Activated naive CD4-positive, alpha-beta T cell treated with anti-CD3 and anti-CD28 coated beads, Interleukin-2, amount 50 U/mL, for 72 hours (primary cell): ENCODE measurements around the gene COL4A1. TPM values are rescaled to one million over a fixed set of nuclear protein-coding genes. Genes with fewer than 3 reads are reported as not detected.
A peak's percentile ranks its signal among the peaks of the same experiment; 100 is the strongest.
"Not testable (repeated sequence)": the region's sequence is repeated elsewhere in the genome, so short reads cannot be mapped to it uniquely, and the experiment has no call there.

Source experiments
- ATAC-seq, 2 donors: fragments of 150-1000 bp; cut with Tn5 transposase; 2 replicates each; pipeline ENCODE4 v1.10.0; 2021; ENCODE audit warnings: mild to moderate bottlenecking in 2 of 2, moderate library complexity in 2 of 2
- DNase-seq, 2 donors: peaks; one replicate each; pipeline ENCODE4 v3.0.0; 2021 to 2022; ENCODE audit warnings: low spot score in 2 of 2
- H3K27ac Mint-ChIP-seq, 2 donors: one replicate each; pipeline ENCODE4 v1.8.0; 2022; ENCODE audit warnings: mild to moderate bottlenecking in 2 of 2, mixed read lengths in 2 of 2
- H3K36me3 Mint-ChIP-seq, 2 donors: one replicate each; pipeline ENCODE4 v1.8.0; 2022; ENCODE audit warnings: mixed read lengths in 2 of 2
- H3K9me3 Mint-ChIP-seq, 2 donors: one replicate each; pipeline ENCODE4 v1.8.0; 2022; ENCODE audit warnings: mixed read lengths in 2 of 2
- total RNA-seq, 2 donors: library from RNA; stranded (reverse); gene quantifications; one replicate each; pipeline ENCODE4 v1.2.3, GENCODE V29; 2022

The COL4A1 gene
- total RNA-seq, 2 donors from 2014 or later: 0.14 TPM; not detected in 1

- ATAC-seq (peak; percentile 69 to 71), DNase-seq (peak in 1 of 2 donors; percentile 72)
- Mint-ChIP-seq H3K9me3 (no peaks in the 10 kb centered on the region), H3K27ac (no peak overlapping the region), H3K36me3 (no peaks in the 10 kb centered on the region)
Measured at GRCh38 chr13:110116072-110116487, 190.9 kb downstream of the COL4A1 start.

- DNase-seq: no peak
- no peak overlapping the region for H3K27ac Mint-ChIP-seq
- ATAC-seq: no peak
- no peaks in the 10 kb centered on the region for H3K9me3 Mint-ChIP-seq
- no peaks in the 10 kb centered on the region for H3K36me3 Mint-ChIP-seq
Measured at GRCh38 chr13:110115591-110115990, 191.4 kb downstream of the COL4A1 start.

GRCh38 chr13:110114316-110114715, 192.6 kb downstream of the COL4A1 start:
- DNase-seq (no peak), ATAC-seq (no peak)
- Mint-ChIP-seq H3K27ac (no peak overlapping the region), H3K9me3 (no peaks in the 10 kb centered on the region), H3K36me3 (no peaks in the 10 kb centered on the region)

GRCh38 chr13:110113284-110113764, 193.6 kb downstream of the COL4A1 start:
- Mint-ChIP-seq H3K9me3 (no peaks in the 10 kb centered on the region), H3K27ac (no peak overlapping the region), H3K36me3 (no peaks in the 10 kb centered on the region)
- DNase-seq: no peak
- ATAC-seq: peak in 1 of 2 donors; percentile 18

GRCh38 chr13:110112379-110112778, 194.6 kb downstream of the COL4A1 start:
- not testable (repeated sequence) for ATAC-seq, H3K9me3 Mint-ChIP-seq, H3K27ac Mint-ChIP-seq, DNase-seq, H3K36me3 Mint-ChIP-seq

- Mint-ChIP-seq H3K27ac (no peak overlapping the region), H3K9me3 (no peaks in the 10 kb centered on the region), H3K36me3 (no peaks in the 10 kb centered on the region)
- DNase-seq: no peak
- no peak for ATAC-seq
Measured at GRCh38 chr13:110110783-110111182, 196.2 kb downstream of the COL4A1 start.

- H3K27ac Mint-ChIP-seq: no peak overlapping the region
- H3K36me3 Mint-ChIP-seq: no peaks in the 10 kb centered on the region
- DNase-seq (no peak), ATAC-seq (no peak)
- H3K9me3 Mint-ChIP-seq: no peaks in the 10 kb centered on the region
Measured at GRCh38 chr13:110109910-110110309, 197.0 kb downstream of the COL4A1 start.

GRCh38 chr13:110109140-110109783, 197.7 kb downstream of the COL4A1 start:
- no peaks in the 10 kb centered on the region for H3K36me3 Mint-ChIP-seq

GRCh38 chr13:110108348-110109139, 198.4 kb downstream of the COL4A1 start:
- H3K9me3 Mint-ChIP-seq: no peaks in the 10 kb centered on the region
- ATAC-seq (no peak), DNase-seq (no peak)
- no peaks in the 10 kb centered on the region for H3K36me3 Mint-ChIP-seq
- no peak overlapping the region for H3K27ac Mint-ChIP-seq

More at GRCh38 chr13:110109140-110109783, 197.7 kb downstream of the COL4A1 start:
- ATAC-seq (no peak), DNase-seq (no peak)
- no peak overlapping the region for H3K27ac Mint-ChIP-seq
- H3K9me3 Mint-ChIP-seq: no peaks in the 10 kb centered on the region

- no peak for DNase-seq
- peaks cover 0 to 4% of the 10 kb centered on the region in 2 donors for H3K9me3 Mint-ChIP-seq
- no peak for ATAC-seq
- no peak overlapping the region for H3K27ac Mint-ChIP-seq
- H3K36me3 Mint-ChIP-seq: no peaks in the 10 kb centered on the region
Measured at GRCh38 chr13:110107568-110108347, 199.2 kb downstream of the COL4A1 start.

GRCh38 chr13:110106726-110107125, 200.2 kb downstream of the COL4A1 start:
- no peak for ATAC-seq
- Mint-ChIP-seq H3K9me3 (peaks cover 0 to 4% of the 10 kb centered on the region in 2 donors), H3K27ac (no peak overlapping the region), H3K36me3 (no peaks in the 10 kb centered on the region)
- DNase-seq: no peak

- Mint-ChIP-seq H3K9me3 (peaks cover 7 to 11% of the 10 kb centered on the region in 2 donors), H3K27ac (no peak overlapping the region), H3K36me3 (peaks cover 0 to 7% of the 10 kb centered on the region in 2 donors)
- DNase-seq: no peak
- no peak for ATAC-seq
Measured at GRCh38 chr13:110105136-110105535, 201.8 kb downstream of the COL4A1 start.

GRCh38 chr13:110103534-110103933, 203.4 kb downstream of the COL4A1 start:
- Mint-ChIP-seq H3K27ac (no peak overlapping the region), H3K9me3 (peaks cover 7 to 16% of the 10 kb centered on the region in 2 donors), H3K36me3 (peaks cover 0 to 7% of the 10 kb centered on the region in 2 donors)
- ATAC-seq (no peak), DNase-seq (no peak)

GRCh38 chr13:110103026-110103425, 203.9 kb downstream of the COL4A1 start:
- no peak overlapping the region for H3K27ac Mint-ChIP-seq
- ATAC-seq (no peak), DNase-seq (no peak)
- peaks cover 0 to 7% of the 10 kb centered on the region in 2 donors for H3K36me3 Mint-ChIP-seq
- peaks cover 11 to 21% of the 10 kb centered on the region in 2 donors for H3K9me3 Mint-ChIP-seq

GRCh38 chr13:110102053-110102452, 204.9 kb downstream of the COL4A1 start:
- ATAC-seq: no peak

GRCh38 chr13:110099922-110100321, 207.0 kb downstream of the COL4A1 start:
- H3K27ac Mint-ChIP-seq: no peak overlapping the region
- ATAC-seq (no peak), DNase-seq (no peak)
- peaks cover 18 to 23% of the 10 kb centered on the region in 2 donors for H3K9me3 Mint-ChIP-seq
- peaks cover 0 to 7% of the 10 kb centered on the region in 2 donors for H3K36me3 Mint-ChIP-seq

More at GRCh38 chr13:110102053-110102452, 204.9 kb downstream of the COL4A1 start:
- Mint-ChIP-seq H3K27ac (no peak overlapping the region), H3K9me3 (peaks cover 18 to 23% of the 10 kb centered on the region in 2 donors), H3K36me3 (peaks cover 0 to 7% of the 10 kb centered on the region in 2 donors)
- DNase-seq: no peak
